Globus pallidus (tissue), 1 donor: Measurements from ENCODE around the gene ZMYND8.
"Not testable (repeated sequence)": the region's sequence is repeated elsewhere in the genome, so short reads cannot be mapped to it uniquely, and the experiment has no call there.

Experiments used
- DNase-seq: peaks from one replicate; pipeline ENCODE4 v3.0.0-alpha.2; 2015; ENCODE audit warnings: low spot score

Gene ZMYND8

GRCh38 chr20:47202733-47203667 lies 153.5 kb downstream of the ZMYND8 start:
- DNase-seq = no peak

- no peak for DNase-seq
Observed at GRCh38 chr20:47201074-47201730, 155.3 kb downstream of the ZMYND8 start.

GRCh38 chr20:47198996-47199552 lies 157.4 kb downstream of the ZMYND8 start:
- DNase-seq = no peak

GRCh38 chr20:47198254-47198671 lies 158.2 kb downstream of the ZMYND8 start:
- DNase-seq = no peak

GRCh38 chr20:47196091-47197081 lies 160.1 kb downstream of the ZMYND8 start:
- DNase-seq = peak; percentile 29

GRCh38 chr20:47195573-47195972 lies 160.9 kb downstream of the ZMYND8 start:
- DNase-seq = no peak

- DNase-seq = no peak
Observed at GRCh38 chr20:47191956-47192355, 164.5 kb downstream of the ZMYND8 start.

GRCh38 chr20:47191074-47191673 lies 165.3 kb downstream of the ZMYND8 start:
- DNase-seq = no peak

- DNase-seq = no peak
Observed at GRCh38 chr20:47189060-47189459, 167.4 kb downstream of the ZMYND8 start.

GRCh38 chr20:47188540-47188939 lies 168.0 kb downstream of the ZMYND8 start:
- DNase-seq = no peak

GRCh38 chr20:47187450-47188195 lies 168.9 kb downstream of the ZMYND8 start:
- no peak for DNase-seq

- no peak for DNase-seq
Observed at GRCh38 chr20:47183367-47183766, 173.1 kb downstream of the ZMYND8 start.

- DNase-seq = no peak
Observed at GRCh38 chr20:47181056-47181862, 175.2 kb downstream of the ZMYND8 start.

- DNase-seq = no peak
Observed at GRCh38 chr20:47179267-47179666, 177.2 kb downstream of the ZMYND8 start.

- DNase-seq = no peak
Observed at GRCh38 chr20:47178851-47179250, 177.6 kb downstream of the ZMYND8 start.

- no peak for DNase-seq
Observed at GRCh38 chr20:47178277-47178676, 178.2 kb downstream of the ZMYND8 start.

GRCh38 chr20:47176217-47176616 lies 180.3 kb downstream of the ZMYND8 start:
- DNase-seq = not testable (repeated sequence)

- no peak for DNase-seq
Observed at GRCh38 chr20:47175493-47175892, 181.0 kb downstream of the ZMYND8 start.

- no peak for DNase-seq
Observed at GRCh38 chr20:47174456-47175243, 181.8 kb downstream of the ZMYND8 start.
